Measurements from ENCODE around the gene DMD.

DMD gene

GRCh38 chrX:32483534-32484136 is 727.7 kb downstream of the DMD start:
- no peak for DNase-seq (ENCODE audit: low read depth)

- no peak for DNase-seq (ENCODE audit: low read depth)
Observed at GRCh38 chrX:32480019-32480418, 731.3 kb downstream of the DMD start.

GRCh38 chrX:32472364-32472763 is 739.0 kb downstream of the DMD start:
- no peak for DNase-seq (ENCODE audit: low read depth)

DNA sequence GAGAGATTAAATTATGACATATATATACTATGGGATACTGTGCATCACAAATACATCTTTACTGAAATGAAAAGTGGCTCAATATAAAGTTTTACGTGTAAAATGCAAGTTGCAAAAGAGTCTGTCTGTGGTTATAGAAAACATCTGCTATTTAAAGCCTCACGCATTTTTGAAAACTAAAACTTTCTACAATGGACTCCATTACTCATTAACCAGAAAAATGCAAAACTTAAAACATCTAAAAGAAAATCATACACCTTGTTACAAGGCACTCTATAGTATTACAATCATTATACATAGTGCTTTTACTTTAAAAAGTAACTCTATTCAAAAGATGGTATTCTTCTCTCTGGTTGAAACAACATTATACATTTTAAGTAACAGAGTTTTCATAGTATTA is 755.6 kb downstream of the DMD start:
- DNase-seq (ENCODE audit: low read depth) = no peak

- no peak for DNase-seq (ENCODE audit: low read depth)
Observed at GRCh38 chrX:32451954-32452695, 759.2 kb downstream of the DMD start.

- no peak for DNase-seq (ENCODE audit: low read depth)
Observed at GRCh38 chrX:32448945-32449344, 762.4 kb downstream of the DMD start.

DNA sequence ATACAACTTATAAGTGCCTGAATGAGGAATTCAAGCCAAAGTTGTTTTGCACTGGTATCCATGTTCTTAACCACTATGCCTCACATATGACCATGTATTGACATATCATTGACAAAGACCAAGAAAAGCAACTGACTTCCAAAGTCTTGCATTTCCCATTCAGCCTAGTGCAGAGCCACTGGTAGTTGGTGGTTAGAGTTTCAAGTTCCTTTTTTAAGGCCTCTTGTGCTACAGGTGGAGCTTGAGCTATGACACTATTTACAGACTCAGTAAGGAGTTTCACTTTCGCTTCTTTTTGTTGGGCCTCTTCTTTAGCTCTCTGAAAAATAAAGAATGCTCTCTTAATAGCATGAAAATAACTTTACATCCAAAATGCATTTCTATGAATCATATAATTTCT is 763.0 kb downstream of the DMD start:
- DNase-seq (ENCODE audit: low read depth) = no peak

- no peak for DNase-seq (ENCODE audit: low read depth)
Observed at GRCh38 chrX:32447640-32448039, 763.7 kb downstream of the DMD start.

DNA sequence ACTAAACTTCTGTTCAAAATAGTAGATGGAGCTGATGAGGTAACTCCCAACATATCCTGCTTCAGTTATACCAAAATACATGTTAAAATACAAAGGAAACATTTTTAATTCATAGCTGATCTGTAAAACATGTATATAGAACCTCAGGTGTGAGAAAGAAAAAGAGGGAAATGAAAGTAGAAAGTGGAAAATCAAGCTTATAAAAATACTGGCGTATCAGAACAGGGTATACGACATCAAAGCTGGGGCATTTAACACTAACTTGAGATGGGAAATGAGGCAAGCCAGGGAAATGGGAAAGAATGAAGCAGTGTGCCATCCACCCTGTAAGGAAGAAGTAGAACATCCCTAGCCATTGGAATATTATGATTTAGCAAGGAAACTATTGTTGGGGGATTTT is 767.5 kb downstream of the DMD start:
- DNase-seq (ENCODE audit: low read depth) = no peak

DNA sequence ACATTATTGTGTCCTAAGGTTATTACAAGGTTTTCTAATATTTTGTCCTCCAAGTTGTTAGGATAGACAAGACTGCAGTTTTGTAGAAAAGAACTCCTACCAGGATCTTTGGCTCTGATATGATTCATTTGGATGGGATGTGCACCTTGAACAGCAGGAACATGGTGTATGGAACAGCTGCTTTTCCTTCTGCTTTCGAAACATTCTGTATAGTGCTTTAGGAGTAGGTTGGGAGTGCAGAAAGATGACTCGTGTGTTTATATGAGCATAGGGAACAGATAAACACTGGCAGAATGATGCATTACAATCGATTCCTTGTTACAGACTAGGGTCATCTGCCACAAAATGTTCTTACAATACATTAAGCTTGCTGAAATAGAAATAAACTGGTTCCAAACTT is 790.1 kb downstream of the DMD start:
- DNase-seq (ENCODE audit: low read depth) = no peak

DNA sequence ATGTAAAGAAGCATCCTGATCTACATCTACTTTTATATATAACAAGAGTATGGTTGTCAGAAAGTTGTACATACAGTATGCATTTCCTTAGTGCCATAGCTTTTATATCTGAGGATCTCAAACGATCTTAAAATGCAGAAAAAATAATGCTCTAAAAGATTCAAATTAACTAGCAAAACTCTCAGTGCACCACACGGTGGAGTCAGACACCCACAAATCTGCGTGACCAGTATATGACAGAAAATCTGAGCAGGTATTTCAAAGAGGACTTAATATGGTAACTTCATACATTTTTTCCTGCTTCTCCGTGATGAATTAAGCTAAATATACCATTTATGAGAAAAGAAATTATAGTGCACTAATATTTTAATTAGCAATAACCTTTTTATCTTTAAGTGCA is 803.0 kb downstream of the DMD start:
- DNase-seq (ENCODE audit: low read depth) = no peak

DNA sequence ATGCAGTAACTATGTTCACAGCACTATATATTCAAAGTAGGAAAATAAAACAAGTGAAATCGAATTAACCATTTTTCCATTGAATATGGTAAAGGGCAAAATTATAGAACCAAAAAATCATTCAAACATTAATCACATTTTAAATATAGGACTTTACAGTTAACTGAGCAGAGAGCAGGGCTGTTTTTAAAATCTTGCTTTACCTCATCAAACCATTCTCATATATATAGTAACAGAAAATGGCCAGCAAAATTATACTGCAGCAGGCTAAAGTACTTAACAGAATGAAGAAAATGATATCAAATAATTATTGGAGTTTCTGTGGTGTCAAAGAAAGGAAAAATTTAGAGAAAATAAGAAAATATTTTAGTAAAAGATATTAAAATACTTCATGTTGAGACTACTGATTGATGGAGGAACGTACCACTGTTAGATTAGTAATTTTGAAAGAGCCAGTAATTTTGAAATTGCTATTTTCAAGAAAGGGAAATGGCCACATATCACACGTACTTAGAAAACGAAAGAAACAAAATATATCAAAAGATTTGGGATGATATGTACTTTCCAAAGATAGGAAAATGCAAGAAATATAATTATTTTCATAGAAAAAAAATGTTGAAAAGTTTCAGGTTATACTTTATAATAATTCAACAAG is 813.7 kb downstream of the DMD start:
- no peak for DNase-seq (ENCODE audit: low read depth)

DNA sequence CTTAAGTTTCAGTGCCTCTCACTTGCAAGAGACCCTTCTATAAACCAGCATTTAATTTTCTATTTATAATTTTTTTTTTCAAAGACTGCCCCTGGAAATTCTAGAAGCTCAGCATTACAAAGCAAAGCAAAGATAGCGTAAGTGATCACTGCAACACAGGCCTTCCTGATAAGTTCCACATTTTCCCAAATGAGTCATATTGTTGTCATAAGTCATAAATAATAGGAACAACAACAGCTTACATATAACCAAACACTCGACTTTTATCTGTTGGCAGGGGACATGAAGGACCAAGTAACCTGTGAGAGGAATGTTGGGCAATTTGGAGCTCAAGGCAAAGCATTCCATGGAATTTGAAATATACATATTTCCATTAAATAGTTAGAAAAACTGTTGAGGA is 815.5 kb downstream of the DMD start:
- DNase-seq (ENCODE audit: low read depth) = no peak

GRCh38 chrX:32392655-32393054 is 818.7 kb downstream of the DMD start:
- no peak for DNase-seq (ENCODE audit: low read depth)

DNA sequence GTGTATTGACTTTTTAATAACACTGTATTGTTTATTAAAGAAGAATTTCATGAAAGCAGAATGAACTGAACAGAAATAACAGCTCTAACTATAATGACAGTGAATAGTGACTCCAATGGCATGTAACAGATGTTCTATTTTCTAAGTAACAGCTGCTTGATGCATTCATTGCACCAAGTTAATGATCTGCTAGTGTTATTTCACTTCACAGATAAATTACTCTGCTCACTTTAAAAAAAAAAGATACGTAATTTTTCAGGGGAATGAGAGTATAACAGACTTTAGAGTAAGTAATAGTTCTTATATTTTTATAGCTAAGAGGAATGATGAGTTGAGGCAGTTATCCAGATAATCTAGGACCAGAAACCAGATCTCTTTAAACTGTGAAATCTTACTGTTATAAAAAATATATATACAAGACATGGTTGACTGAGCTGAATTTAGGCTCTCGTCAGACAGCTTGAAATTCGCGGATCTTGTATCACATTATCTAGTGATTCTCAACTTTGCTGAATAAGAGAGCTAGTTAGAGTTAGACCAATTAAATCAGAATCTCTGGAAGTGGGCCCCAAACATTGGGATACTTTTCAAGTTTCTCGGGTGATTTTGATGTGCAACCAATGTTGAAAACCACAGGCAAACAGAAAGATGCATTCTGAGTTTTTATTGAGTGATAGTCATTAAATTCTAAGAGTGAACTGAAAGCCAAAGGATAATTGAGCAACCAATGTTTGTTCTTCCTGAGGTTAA is 840.7 kb downstream of the DMD start:
- DNase-seq (ENCODE audit: low read depth) = no peak

DNA sequence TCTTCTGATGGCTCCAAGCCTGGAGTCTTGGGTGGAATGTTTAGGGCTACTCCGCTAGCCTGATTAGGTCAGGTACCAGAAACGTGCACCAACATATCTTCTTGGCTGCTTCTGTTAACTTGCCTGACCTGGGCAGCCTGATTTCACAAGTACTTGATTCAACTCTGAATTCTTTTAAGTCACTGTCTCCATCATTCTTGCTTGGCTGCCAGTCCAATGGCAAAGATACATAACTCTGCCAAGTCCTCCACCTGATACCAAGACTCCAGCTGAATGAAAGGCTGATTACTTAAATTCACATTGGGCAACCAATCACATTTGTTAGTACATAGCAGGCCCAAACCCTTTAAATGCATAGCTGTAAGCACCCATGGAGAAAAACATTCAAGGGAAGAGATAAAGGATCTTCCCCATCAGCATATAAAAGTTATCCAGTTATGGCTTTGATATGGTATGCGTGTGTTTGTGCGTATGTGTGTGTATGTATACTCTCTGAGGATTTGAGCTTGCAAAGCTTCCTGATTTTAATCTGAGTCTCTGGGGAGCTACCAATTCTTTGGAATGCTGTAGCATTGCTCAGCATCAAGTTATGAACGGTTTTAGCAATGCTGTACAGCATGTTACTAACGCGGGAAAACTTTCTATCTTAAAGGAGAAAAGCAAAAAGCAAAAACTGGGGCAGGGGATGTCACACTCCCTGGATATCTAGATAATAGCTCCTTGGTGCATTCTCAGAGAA is 917.2 kb downstream of the DMD start:
- DNase-seq (ENCODE audit: low read depth) = no peak

- DNase-seq (ENCODE audit: low read depth) = no peak
Observed at GRCh38 chrX:32289356-32289755, 922.0 kb downstream of the DMD start.

- no peak for DNase-seq (ENCODE audit: low read depth)
Observed at GRCh38 chrX:32281853-32282252, 929.5 kb downstream of the DMD start.

- DNase-seq (ENCODE audit: low read depth) = no peak
Observed at GRCh38 chrX:32280921-32281320, 930.4 kb downstream of the DMD start.

GRCh38 chrX:32280489-32280888 is 930.9 kb downstream of the DMD start:
- DNase-seq (ENCODE audit: low read depth) = no peak

DNA sequence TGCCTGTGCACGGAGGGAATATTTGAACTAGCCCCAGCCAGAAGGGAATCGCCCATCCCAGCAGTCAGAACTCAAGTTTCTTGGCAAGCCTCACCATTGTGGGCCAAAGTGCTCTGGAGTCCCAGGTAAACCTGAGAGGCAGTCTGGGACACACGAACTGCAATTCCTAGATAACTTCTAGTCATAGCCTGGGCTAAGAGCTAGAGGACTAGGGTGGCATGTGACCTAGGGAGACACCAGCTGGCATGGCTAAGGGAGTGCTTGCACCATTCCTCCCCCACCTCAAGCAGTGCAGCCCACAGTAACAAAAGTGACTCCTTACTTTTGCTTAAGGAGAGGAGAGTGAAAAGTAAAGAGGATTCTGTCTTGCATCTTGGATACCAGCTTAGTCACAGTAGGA is 935.2 kb downstream of the DMD start:
- DNase-seq (ENCODE audit: low read depth) = no peak

GRCh38 chrX:32269866-32270265 is 941.5 kb downstream of the DMD start:
- no peak for DNase-seq (ENCODE audit: low read depth)
